Trophoblast cell (in vitro differentiated cells and primary cell): Measurements from ENCODE around the gene WDR54.
A peak's percentile ranks its signal among the peaks of the same experiment; 100 is the strongest.

ENCODE experiments used
- DNase-seq, 2 donors: peaks; one replicate each; pipeline ENCODE4 v3.0.0-alpha.2; 2016
- H2AFZ ChIP-seq: 2 replicates; pipeline ENCODE4 v1.6.1; 2013; ENCODE audit warnings: low read length, moderate library complexity, mild to moderate bottlenecking; ENCODE audit not compliant: insufficient read depth, poor library complexity
- H2AK5ac ChIP-seq: 2 replicates; pipeline ENCODE4 v1.6.1; 2013; ENCODE audit warnings: mild to moderate bottlenecking, low read length
- H2BK120ac ChIP-seq: 2 replicates; pipeline ENCODE4 v1.6.1; 2013; ENCODE audit warnings: low read length, mild to moderate bottlenecking, moderate library complexity; ENCODE audit not compliant: insufficient read depth, poor library complexity
- H2BK12ac ChIP-seq: 2 replicates; pipeline ENCODE4 v1.6.1; 2013; ENCODE audit warnings: mild to moderate bottlenecking, low read length, moderate library complexity
- H2BK5ac ChIP-seq: 2 replicates; pipeline ENCODE4 v1.6.1; 2013; ENCODE audit warnings: low read length, low read depth, moderate library complexity, mild to moderate bottlenecking; ENCODE audit not compliant: poor library complexity
- H3K14ac ChIP-seq: 2 replicates; pipeline ENCODE4 v1.6.1; 2013; ENCODE audit warnings: mild to moderate bottlenecking, low read length
- H3K18ac ChIP-seq: 2 replicates; pipeline ENCODE4 v1.6.1; 2013; ENCODE audit warnings: mild to moderate bottlenecking, low read length
- H3K23ac ChIP-seq: 2 replicates; pipeline ENCODE4 v1.6.1; 2013; ENCODE audit warnings: low read length
- H3K27ac ChIP-seq: 2 replicates; pipeline ENCODE4 v1.5.1; 2013; ENCODE audit warnings: low read depth, mild to moderate bottlenecking, inconsistent platforms, low read length, moderate library complexity
- H3K27me3 ChIP-seq: 2 replicates; pipeline ENCODE4 v1.6.1; 2013; ENCODE audit warnings: inconsistent platforms, mild to moderate bottlenecking, low read length, moderate library complexity; ENCODE audit not compliant: insufficient read depth
- H3K36me3 ChIP-seq, 2 experiments: 1 replicate in 1 of 2; 2 replicates in 1 of 2; pipeline ENCODE4 v1.6.1; 2013; ENCODE audit warnings: low read length in 2 of 2, mild to moderate bottlenecking in 2 of 2, moderate library complexity in 1 of 2; ENCODE audit not compliant: insufficient read depth in 2 of 2, control insufficient read depth in 1 of 2
- H3K4ac ChIP-seq: 2 replicates; pipeline ENCODE4 v1.6.1; 2013; ENCODE audit warnings: low read depth, mild to moderate bottlenecking, low read length, moderate library complexity
- H3K4me1 ChIP-seq, 2 experiments: 1 replicate in 1 of 2; 2 replicates in 1 of 2; pipeline ENCODE4 v1.6.1; 2013; ENCODE audit warnings: low read length in 2 of 2, mild to moderate bottlenecking in 2 of 2, moderate library complexity in 1 of 2; ENCODE audit not compliant: insufficient read depth in 2 of 2, control insufficient read depth in 1 of 2
- H3K4me2 ChIP-seq: 2 replicates; pipeline ENCODE4 v1.6.1; 2013; ENCODE audit warnings: inconsistent platforms, mild to moderate bottlenecking, low read length, moderate library complexity
- H3K4me3 ChIP-seq: 2 replicates; pipeline ENCODE4 v1.5.1; 2013; ENCODE audit warnings: mild to moderate bottlenecking, low read depth, low read length, inconsistent platforms
- H3K79me1 ChIP-seq: one replicate; pipeline ENCODE4 v1.6.1; 2013; ENCODE audit warnings: low read length
- H3K79me2 ChIP-seq: 2 replicates; pipeline ENCODE4 v1.6.1; 2013; ENCODE audit warnings: low read length, mild to moderate bottlenecking; ENCODE audit not compliant: control insufficient read depth, insufficient read depth, poor library complexity
- H3K9ac ChIP-seq: 2 replicates; pipeline ENCODE4 v1.6.1; 2013; ENCODE audit warnings: mild to moderate bottlenecking, low read length
- H3K9me3 ChIP-seq: 2 replicates; pipeline ENCODE4 v1.6.1; 2013; ENCODE audit warnings: low read depth, mild to moderate bottlenecking, control low read depth, inconsistent platforms, low read length; ENCODE audit not compliant: insufficient read depth
- H4K12ac ChIP-seq: 2 replicates; pipeline ENCODE4 v1.6.1; 2013; ENCODE audit warnings: low read depth, mild to moderate bottlenecking, low read length, moderate library complexity
- H4K8ac ChIP-seq: 2 replicates; pipeline ENCODE4 v1.6.1; 2013; ENCODE audit warnings: low read depth, mild to moderate bottlenecking, low read length, moderate library complexity
- H4K91ac ChIP-seq: one replicate; pipeline ENCODE4 v1.6.1; 2013; ENCODE audit warnings: low read depth, mild to moderate bottlenecking, low read length, moderate library complexity
- WGBS: extraction: QIAGEN DNeasy Blood & Tissue Kit; methylation state at CpG from one replicate; pipeline ENCODE4 v1.1.7; 2013; ENCODE audit warnings: missing lambda C conversion rate; ENCODE audit not compliant: insufficient read length, insufficient coverage; ENCODE audit errors: extremely low coverage; 5-methylcytosine and 5-hydroxymethylcytosine counted together

The WDR54 gene

GRCh38 chr2:74392449-74392743, 29.1 kb upstream of the WDR54 start:
- Histone ChIP-seq H4K91ac (no peak overlapping the region), H2AFZ (peak overlapping the region; percentile 96)

GRCh38 chr2:74393525-74393924, 28.0 kb upstream of the WDR54 start:
- Histone ChIP-seq H2AK5ac (no peak overlapping the region), H2BK120ac (no peak overlapping the region), H3K9ac (no peak overlapping the region), H3K18ac (no peak overlapping the region), H3K27ac (no peak overlapping the region), H2AFZ (no peak overlapping the region), H2BK5ac (no peak overlapping the region), H3K23ac (no peak overlapping the region), H3K9me3 (no peaks in the 10 kb centered on the region), H3K36me3 (no peaks in the 10 kb centered on the region), H3K27me3 (no peaks in the 10 kb centered on the region), H3K14ac (no peak overlapping the region), H2BK12ac (no peak overlapping the region), H4K8ac (no peak overlapping the region), H3K4me1 (peaks cover 2 to 3% of the 10 kb centered on the region in 2 experiments), H3K4ac (no peak overlapping the region), H3K4me3 (no peak overlapping the region), H3K79me2 (peaks cover 8% of the 10 kb centered on the region), H3K79me1 (peaks cover 8% of the 10 kb centered on the region), H3K4me2 (no peak overlapping the region), H4K91ac (no peak overlapping the region), H4K12ac (no peak overlapping the region)
- peak in 1 of 2 donors; percentile 11 for DNase-seq
- WGBS, result no CpG with 5 or more reads among the region's 1 CpG

More at GRCh38 chr2:74392449-74392743, 29.1 kb upstream of the WDR54 start:
- H3K23ac ChIP-seq, result no peak overlapping the region
- H3K36me3 ChIP-seq, result no peaks in the 10 kb centered on the region
- peak overlapping the region; percentile 80 for H3K4me2 ChIP-seq
- no peak overlapping the region for H3K14ac ChIP-seq
- H4K8ac ChIP-seq, result peak overlapping the region; percentile 95
- H3K4me1 ChIP-seq, result peaks cover 2 to 3% of the 10 kb centered on the region in 2 experiments
- no peak overlapping the region for H2BK12ac ChIP-seq
- peak overlapping the region; percentile 59 for H3K4ac ChIP-seq
- no peak overlapping the region for H2AK5ac ChIP-seq
- no CpG with 5 or more reads among the region's 13 CpGs for WGBS
- peaks cover 8% of the 10 kb centered on the region for H3K79me2 ChIP-seq
- H3K18ac ChIP-seq, result no peak overlapping the region
- no peak overlapping the region for H2BK5ac ChIP-seq
- no peak overlapping the region for H3K4me3 ChIP-seq
- no peak overlapping the region for H2BK120ac ChIP-seq
- H4K12ac ChIP-seq, result no peak overlapping the region
- H3K27ac ChIP-seq, result no peak overlapping the region
- no peaks in the 10 kb centered on the region for H3K9me3 ChIP-seq
- peaks cover 8% of the 10 kb centered on the region for H3K79me1 ChIP-seq
- H3K9ac ChIP-seq, result no peak overlapping the region
- H3K27me3 ChIP-seq, result no peaks in the 10 kb centered on the region
- no peak for DNase-seq

GRCh38 chr2:74396149-74396548, 25.4 kb upstream of the WDR54 start:
- no peak overlapping the region for H3K4ac ChIP-seq
- H3K23ac ChIP-seq, result no peak overlapping the region
- no peak overlapping the region for H2BK12ac ChIP-seq
- no peak overlapping the region for H4K12ac ChIP-seq
- no peak overlapping the region for H2BK5ac ChIP-seq
- H3K79me1 ChIP-seq, result peaks cover 8% of the 10 kb centered on the region
- no peak overlapping the region for H3K9ac ChIP-seq
- no peak overlapping the region for H3K14ac ChIP-seq
- DNase-seq, result no peak
- H3K36me3 ChIP-seq, result no peaks in the 10 kb centered on the region
- H2AK5ac ChIP-seq, result no peak overlapping the region
- no peak overlapping the region for H4K8ac ChIP-seq
- no peak overlapping the region for H3K27ac ChIP-seq
- H3K18ac ChIP-seq, result no peak overlapping the region
- WGBS, result no CpG with 5 or more reads among the region's 2 CpGs
- no peaks in the 10 kb centered on the region for H3K27me3 ChIP-seq
- H3K79me2 ChIP-seq, result peaks cover 7% of the 10 kb centered on the region
- H3K4me2 ChIP-seq, result no peak overlapping the region
- peaks cover 0 to 2% of the 10 kb centered on the region in 2 experiments for H3K4me1 ChIP-seq
- no peak overlapping the region for H2BK120ac ChIP-seq
- no peak overlapping the region for H3K4me3 ChIP-seq
- no peak overlapping the region for H2AFZ ChIP-seq
- H4K91ac ChIP-seq, result no peak overlapping the region
- H3K9me3 ChIP-seq, result no peaks in the 10 kb centered on the region

GRCh38 chr2:74399785-74400184, 21.7 kb upstream of the WDR54 start:
- no peak overlapping the region for H3K14ac ChIP-seq
- H2AFZ ChIP-seq, result no peak overlapping the region
- H4K91ac ChIP-seq, result no peak overlapping the region
- H4K12ac ChIP-seq, result no peak overlapping the region
- H3K4me1 ChIP-seq, result no peaks in the 10 kb centered on the region
- H3K18ac ChIP-seq, result no peak overlapping the region
- no peaks in the 10 kb centered on the region for H3K9me3 ChIP-seq
- no peaks in the 10 kb centered on the region for H3K79me2 ChIP-seq
- no peaks in the 10 kb centered on the region for H3K27me3 ChIP-seq
- no peaks in the 10 kb centered on the region for H3K36me3 ChIP-seq
- no peak overlapping the region for H3K4me3 ChIP-seq
- no peak overlapping the region for H3K4me2 ChIP-seq
- no peak overlapping the region for H2BK5ac ChIP-seq
- H2BK12ac ChIP-seq, result no peak overlapping the region
- H4K8ac ChIP-seq, result no peak overlapping the region
- H3K9ac ChIP-seq, result no peak overlapping the region
- no peaks in the 10 kb centered on the region for H3K79me1 ChIP-seq
- no peak overlapping the region for H3K27ac ChIP-seq
- no peak overlapping the region for H2BK120ac ChIP-seq
- no peak overlapping the region for H3K23ac ChIP-seq
- DNase-seq, result peak in 1 of 2 donors; percentile 59
- no peak overlapping the region for H2AK5ac ChIP-seq
- H3K4ac ChIP-seq, result no peak overlapping the region
